DND-41 (cell line): ENCODE data around the gene EPS8L1.

Source experiments
- ATAC-seq: fragments of 200-7000 bp; cut with Tn5 transposase; 3 replicates; pipeline ENCODE4 v1.9.1; 2021; ENCODE audit warnings: low read depth; ENCODE audit not compliant: insufficient read depth
- DNase-seq: peaks from one replicate; pipeline ENCODE4 v3.0.0-alpha.2; 2020
- H2AFZ ChIP-seq: 2 replicates; pipeline ENCODE4 v1.6.0; 2012; ENCODE audit warnings: low read depth, low read length
- H3K27ac ChIP-seq: 2 replicates; pipeline ENCODE4 v1.5.1; 2012; ENCODE audit warnings: low read length, inconsistent platforms
- H3K27me3 ChIP-seq: fragments of 200-600 bp; sonication (generic); 2 replicates; pipeline ENCODE4 v1.6.0; 2012; ENCODE audit warnings: low read length, mild to moderate bottlenecking, inconsistent platforms; ENCODE audit not compliant: insufficient read depth, poor library complexity
- H3K36me3 ChIP-seq: 2 replicates; pipeline ENCODE4 v1.5.1; 2012; ENCODE audit warnings: low read length, inconsistent platforms; ENCODE audit not compliant: insufficient read depth
- H3K4me1 ChIP-seq: 2 replicates; pipeline ENCODE4 v1.5.1; 2012; ENCODE audit warnings: mild to moderate bottlenecking, low read length; ENCODE audit not compliant: insufficient read depth
- H3K4me2 ChIP-seq: 2 replicates; pipeline ENCODE4 v1.6.0; 2012; ENCODE audit warnings: mild to moderate bottlenecking, moderate library complexity, low read length, inconsistent platforms; ENCODE audit not compliant: insufficient read depth
- H3K4me3 ChIP-seq, 2 experiments: fragments of 200-600 bp in 1 of 2; shearing (Covaris generic) in 1 of 2; 2 replicates each; pipeline ENCODE4 v1.5.1; 2012 to 2016; ENCODE audit warnings: inconsistent platforms in 2 of 2, low read length in 2 of 2, mild to moderate bottlenecking in 2 of 2, low read depth in 1 of 2, moderate library complexity in 1 of 2
- H3K79me2 ChIP-seq: 2 replicates; pipeline ENCODE4 v1.6.0; 2012; ENCODE audit warnings: low read length, inconsistent platforms; ENCODE audit not compliant: insufficient read depth
- H3K9ac ChIP-seq: 2 replicates; pipeline ENCODE4 v1.6.0; 2012; ENCODE audit warnings: low read depth, mild to moderate bottlenecking, inconsistent platforms, low read length, moderate library complexity
- H3K9me3 ChIP-seq: 2 replicates; pipeline ENCODE4 v1.5.1; 2012; ENCODE audit warnings: low read length, moderate library complexity, mild to moderate bottlenecking, inconsistent platforms; ENCODE audit not compliant: insufficient read depth, severe bottlenecking
- H4K20me1 ChIP-seq: 2 replicates; pipeline ENCODE4 v1.6.0; 2012; ENCODE audit warnings: low read length; ENCODE audit not compliant: insufficient read depth
- EZH2 ChIP-seq: IDR thresholded peaks from 3 replicates; pipeline ENCODE4 v1.6.1; 2012; ENCODE audit warnings: borderline replicate concordance, low read depth, mild to moderate bottlenecking, moderate library complexity, low read length, inconsistent platforms; ENCODE audit not compliant: severe bottlenecking
- TF ChIP-seq, protein P1 (sequence below): IDR thresholded peaks from 2 replicates; pipeline ENCODE4 v1.5.1; 2012; ENCODE audit warnings: borderline replicate concordance, low read length, moderate library complexity, mild to moderate bottlenecking; ENCODE audit not compliant: poor library complexity, severe bottlenecking; ENCODE audit errors: extremely low read depth

Gene EPS8L1

DNA sequence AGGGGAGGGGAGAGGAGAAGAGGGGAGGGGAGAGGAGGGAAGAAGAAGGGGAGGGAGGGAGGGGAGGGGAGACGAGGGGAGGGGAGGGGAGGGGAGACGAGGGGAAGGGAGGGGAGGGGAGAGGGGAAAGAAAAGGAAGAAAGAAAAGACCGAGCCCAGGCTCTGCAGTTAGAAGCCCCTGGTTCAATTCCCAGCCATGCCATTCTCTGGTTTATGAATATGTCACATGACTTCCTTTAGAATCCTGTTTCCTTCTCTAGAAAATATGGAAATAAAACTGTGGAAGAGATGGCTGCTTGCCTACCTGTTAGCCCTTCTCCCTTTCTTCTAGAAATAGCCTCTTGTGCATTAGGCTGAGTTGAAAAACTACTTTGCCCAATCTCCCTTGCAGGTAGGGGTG is 59.1 kb downstream of the EPS8L1 start:
- Histone ChIP-seq H3K4me1 (no peaks in the 10 kb centered on the region), H4K20me1 (no peaks in the 10 kb centered on the region), H3K9me3 (no peaks in the 10 kb centered on the region), H3K4me2 (no peak overlapping the region), H3K4me3 (no peak overlapping the region), H3K27ac (no peak overlapping the region), H2AFZ (no peak overlapping the region), H3K36me3 (no peaks in the 10 kb centered on the region), H3K27me3 (peaks cover 3% of the 10 kb centered on the region), H3K9ac (no peak overlapping the region), H3K79me2 (no peaks in the 10 kb centered on the region)
- TF ChIP-seq, protein P1, sequence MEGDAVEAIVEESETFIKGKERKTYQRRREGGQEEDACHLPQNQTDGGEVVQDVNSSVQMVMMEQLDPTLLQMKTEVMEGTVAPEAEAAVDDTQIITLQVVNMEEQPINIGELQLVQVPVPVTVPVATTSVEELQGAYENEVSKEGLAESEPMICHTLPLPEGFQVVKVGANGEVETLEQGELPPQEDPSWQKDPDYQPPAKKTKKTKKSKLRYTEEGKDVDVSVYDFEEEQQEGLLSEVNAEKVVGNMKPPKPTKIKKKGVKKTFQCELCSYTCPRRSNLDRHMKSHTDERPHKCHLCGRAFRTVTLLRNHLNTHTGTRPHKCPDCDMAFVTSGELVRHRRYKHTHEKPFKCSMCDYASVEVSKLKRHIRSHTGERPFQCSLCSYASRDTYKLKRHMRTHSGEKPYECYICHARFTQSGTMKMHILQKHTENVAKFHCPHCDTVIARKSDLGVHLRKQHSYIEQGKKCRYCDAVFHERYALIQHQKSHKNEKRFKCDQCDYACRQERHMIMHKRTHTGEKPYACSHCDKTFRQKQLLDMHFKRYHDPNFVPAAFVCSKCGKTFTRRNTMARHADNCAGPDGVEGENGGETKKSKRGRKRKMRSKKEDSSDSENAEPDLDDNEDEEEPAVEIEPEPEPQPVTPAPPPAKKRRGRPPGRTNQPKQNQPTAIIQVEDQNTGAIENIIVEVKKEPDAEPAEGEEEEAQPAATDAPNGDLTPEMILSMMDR, result no peak
- no peak for TF ChIP-seq EZH2
- ATAC-seq (no peak), DNase-seq (no peak)

DNA sequence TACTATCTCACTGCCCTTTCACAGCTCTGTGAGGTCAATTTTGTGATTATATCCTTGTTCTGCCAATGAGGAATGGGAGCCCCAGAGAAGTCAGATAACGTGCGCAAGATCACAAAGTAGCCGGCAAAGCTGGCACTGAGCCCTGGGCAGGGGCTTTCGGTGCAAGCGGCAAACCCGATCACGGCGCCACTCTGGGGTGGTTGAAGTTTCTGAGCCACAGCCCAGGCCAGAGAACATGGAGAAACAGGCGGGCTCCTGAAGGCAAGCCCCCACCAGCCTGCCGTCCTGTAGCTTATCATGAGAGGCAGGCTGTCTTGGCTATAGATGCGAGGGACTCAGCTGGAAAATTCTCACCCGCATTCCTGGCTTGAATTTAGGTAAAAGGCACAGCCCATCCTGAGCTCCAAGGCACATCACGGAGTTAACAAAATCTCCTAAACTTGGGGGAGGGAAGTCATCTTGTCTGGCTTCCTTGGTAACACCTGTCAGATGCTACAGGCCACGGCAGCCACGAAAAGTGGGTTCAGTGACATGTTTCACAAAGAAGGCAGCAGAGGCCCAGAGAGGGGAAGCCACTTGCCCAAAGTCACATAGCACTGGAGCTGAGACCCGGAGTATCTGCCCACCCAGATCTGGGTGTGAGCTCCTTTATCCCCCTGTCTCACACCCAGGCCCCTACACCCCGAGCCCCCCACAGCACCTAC is 60.9 kb downstream of the EPS8L1 start:
- Histone ChIP-seq H3K4me3 (no peak overlapping the region), H3K36me3 (no peaks in the 10 kb centered on the region), H3K9ac (no peak overlapping the region), H3K4me2 (no peak overlapping the region), H3K79me2 (no peaks in the 10 kb centered on the region), H3K27ac (no peak overlapping the region), H2AFZ (no peak overlapping the region), H3K9me3 (no peaks in the 10 kb centered on the region), H3K4me1 (no peaks in the 10 kb centered on the region), H4K20me1 (0 out of 2 replicates have a peak, but pooled peaks cover 3% of the 10 kb centered on the region), H3K27me3 (peaks cover 3% of the 10 kb centered on the region)
- no peak for DNase-seq
- no peak for TF ChIP-seq EZH2
- TF ChIP-seq, protein P1, result no peak
- no peak for ATAC-seq
